ENCODE measurements around the gene SEPTIN14.
"Not testable (repeated sequence)": the region's sequence is repeated elsewhere in the genome, so short reads cannot be mapped to it uniquely, and the experiment has no call there.

SEPTIN14 gene

GRCh38 chr7:55895021-55895420 lies 32.5 kb upstream of the SEPTIN14 start:
- TF ChIP-seq CSRNP3 (CRISPR knock-in tag; IDR thresholded peaks at IDR 0.05) (no peak), GLIS3 (CRISPR knock-in tag; IDR thresholded peaks at IDR 0.05) (no peak), ZFP30 (CRISPR knock-in tag; IDR thresholded peaks at IDR 0.05) (no peak), CSDC2 (CRISPR knock-in tag; IDR thresholded peaks at IDR 0.05) (no peak), OSR1 (CRISPR knock-in tag; IDR thresholded peaks at IDR 0.05) (no peak), ZFP3 (CRISPR knock-in tag; IDR thresholded peaks at IDR 0.05) (no peak), TSHZ2 (CRISPR knock-in tag; IDR thresholded peaks at IDR 0.05) (no peak), ZNF70 (CRISPR knock-in tag; IDR thresholded peaks at IDR 0.05) (no peak), ARNTL (CRISPR knock-in tag; IDR thresholded peaks at IDR 0.05; ENCODE audit: borderline replicate concordance, low read depth) (no peak), ZNF8 (CRISPR knock-in tag; IDR thresholded peaks at IDR 0.05) (no peak), SNAI2 (CRISPR knock-in tag; IDR thresholded peaks at IDR 0.05) (no peak)
- ATAC-seq: no peak

- ATAC-seq: no peak; the same call in 2 of the 3 replicates
- TF ChIP-seq ZNF8 (CRISPR knock-in tag; IDR thresholded peaks at IDR 0.05) (no peak), ZNF70 (CRISPR knock-in tag; IDR thresholded peaks at IDR 0.05) (no peak)
Observed at GRCh38 chr7:55893940-55894339, 31.4 kb upstream of the SEPTIN14 start.

- ATAC-seq: not testable (repeated sequence)
Observed at GRCh38 chr7:55888378-55888777, 25.8 kb upstream of the SEPTIN14 start.

GRCh38 chr7:55887821-55888247 lies 25.3 kb upstream of the SEPTIN14 start:
- ATAC-seq: no peak
- TF ChIP-seq ZFP30 (CRISPR knock-in tag; IDR thresholded peaks at IDR 0.05): no peak
- TF ChIP-seq RARB (CRISPR knock-in tag; IDR thresholded peaks at IDR 0.05): no peak
- no peak for TF ChIP-seq ISL1 (CRISPR knock-in tag; IDR thresholded peaks at IDR 0.05)
- no peak for TF ChIP-seq ARNTL (CRISPR knock-in tag; IDR thresholded peaks at IDR 0.05; ENCODE audit: borderline replicate concordance, low read depth)
- no peak for TF ChIP-seq POU6F1 (CRISPR knock-in tag; IDR thresholded peaks at IDR 0.05; ENCODE audit: borderline replicate concordance, low read depth)
- no peak for TF ChIP-seq CSRNP3 (CRISPR knock-in tag; IDR thresholded peaks at IDR 0.05)
- TF ChIP-seq PPARA (CRISPR knock-in tag; IDR thresholded peaks at IDR 0.05; ENCODE audit: borderline replicate concordance): no peak
- TF ChIP-seq BACH2 (CRISPR knock-in tag; IDR thresholded peaks at IDR 0.05; ENCODE audit: borderline replicate concordance): no peak
- no peak for TF ChIP-seq PATZ1 (CRISPR knock-in tag; IDR thresholded peaks at IDR 0.05; ENCODE audit: borderline replicate concordance)
- no peak for TF ChIP-seq ZFP3 (CRISPR knock-in tag; IDR thresholded peaks at IDR 0.05)
- TF ChIP-seq TOX (CRISPR knock-in tag; IDR thresholded peaks at IDR 0.05; ENCODE audit: borderline replicate concordance): no peak
- no peak for TF ChIP-seq ZNF70 (CRISPR knock-in tag; IDR thresholded peaks at IDR 0.05)
- TF ChIP-seq SNAI2 (CRISPR knock-in tag; IDR thresholded peaks at IDR 0.05): no peak
- TF ChIP-seq CREB5 (CRISPR knock-in tag; IDR thresholded peaks at IDR 0.05; ENCODE audit: low read depth): no peak
- no peak for TF ChIP-seq OSR1 (CRISPR knock-in tag; IDR thresholded peaks at IDR 0.05)
- TF ChIP-seq ESRRG (CRISPR knock-in tag; IDR thresholded peaks at IDR 0.05): no peak
- TF ChIP-seq CSDC2 (CRISPR knock-in tag; IDR thresholded peaks at IDR 0.05): no peak
